Left lung (tissue), 10 donors: ENCODE results near the gene RBM43. TPM values are rescaled to one million over a fixed set of nuclear protein-coding genes. Genes with fewer than 3 reads are reported as not detected.

ENCODE experiments used
- ATAC-seq: fragments of 200-7000 bp; cut with Tn5 transposase; one replicate; pipeline ENCODE4 v1.9.1; 2020; ENCODE audit warnings: moderate library complexity
- DNase-seq, 4 donors: peaks; one replicate each; pipeline ENCODE4 v3.0.0-alpha.2; 2013 to 2020
- H3K27ac ChIP-seq, 2 donors: fragments of 200-600 bp; sonication (generic) in 1 of 2; one replicate each; pipeline versions ENCODE4 v1.5.0 to v1.8.0; 2020 to 2021
- H3K27me3 ChIP-seq, 2 donors: fragments of 200-600 bp; sonication (generic) in 1 of 2; one replicate each; pipeline versions ENCODE4 v1.5.0 to v1.8.0; 2020 to 2021
- H3K36me3 ChIP-seq, 2 donors: fragments of 200-600 bp; sonication (generic) in 1 of 2; one replicate each; pipeline versions ENCODE4 v1.5.0 to v1.8.0; 2020 to 2021
- H3K4me1 ChIP-seq, 2 donors: fragments of 200-600 bp; one replicate each; pipeline ENCODE4 v1.8.0; 2021
- H3K4me3 ChIP-seq, 2 donors: fragments of 200-600 bp; sonication (generic) in 1 of 2; one replicate each; pipeline versions ENCODE4 v1.5.0 to v1.8.0; 2020 to 2021; ENCODE audit warnings: mild to moderate bottlenecking in 1 of 2
- H3K9me3 ChIP-seq, 2 donors: fragments of 200-600 bp; sonication (generic) in 1 of 2; one replicate each; pipeline versions ENCODE4 v1.5.0 to v1.8.0; 2020 to 2021
- intact Hi-C, 2 donors: fragments of 100-400 bp; cut with DNase I; formaldehyde crosslinking; loops; one replicate each; pipeline versions ENCODE4 v1.11.2 to v1.14.2; 2022
- polyA plus RNA-seq, 6 donors: library from polyadenylated mRNA; unstranded; fragments of 120-200 nt; gene quantifications; one replicate each; pipeline ENCODE4 v1.2.1, GENCODE V29; 2013; ENCODE audit not compliant: insufficient read length in 6 of 6
- total RNA-seq, 2 donors: library from RNA; stranded (reverse); fragmentation: NEBNext Ultra II Directional; extraction: Animal tissue kit (Norgen Biotek cat#: 25700); gene quantifications; one replicate each; pipeline ENCODE4 v1.2.1, GENCODE V29; 2021
- TF ChIP-seq, protein P1 (sequence below), 2 donors: fragments of 200-600 bp; sonication (generic) in 1 of 2; IDR thresholded peaks; one replicate each; pipeline versions ENCODE4 v1.5.0 to v1.8.0; 2021; ENCODE audit warnings: antibody characterized with exemption in 2 of 2
- donor health status: DM: no; HTN: yes; CAD: no.
- donor health status: DM: no; HTN: no; CAD: no.

RBM43 gene
- total and polyA plus RNA-seq, 8 donors, result 6.2 to 27.6 (median 21.2) TPM

DNA sequence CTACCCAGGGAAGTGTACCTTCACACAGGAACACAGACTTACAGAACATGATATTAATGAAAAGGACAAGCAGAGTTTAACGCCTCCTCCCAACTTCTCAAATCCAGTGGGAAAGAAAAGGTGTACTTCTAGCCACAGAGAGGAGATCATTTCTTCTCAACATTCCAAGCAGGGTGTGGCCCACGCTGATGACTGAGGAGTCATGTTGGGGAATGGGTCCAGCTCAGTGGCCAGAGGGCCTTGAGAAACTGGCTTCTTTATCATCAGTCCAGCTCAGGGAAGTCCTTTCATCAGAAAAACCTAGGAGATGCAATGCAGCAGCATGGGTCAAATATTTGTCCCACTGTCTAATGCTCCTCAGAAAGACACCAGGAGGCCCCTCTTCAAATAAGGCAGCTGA is 63.0 kb downstream of the RBM43 start:
- H3K36me3 ChIP-seq, result no peaks in the 10 kb centered on the region
- H3K27ac ChIP-seq, result no peak overlapping the region
- no peaks in the 10 kb centered on the region for H3K27me3 ChIP-seq
- no peaks in the 10 kb centered on the region for H3K4me1 ChIP-seq
- intact Hi-C loops, result no loop called here
- ATAC-seq (no peak), DNase-seq (no peak)
- H3K4me3 ChIP-seq, result no peak overlapping the region
- TF ChIP-seq, protein P1, sequence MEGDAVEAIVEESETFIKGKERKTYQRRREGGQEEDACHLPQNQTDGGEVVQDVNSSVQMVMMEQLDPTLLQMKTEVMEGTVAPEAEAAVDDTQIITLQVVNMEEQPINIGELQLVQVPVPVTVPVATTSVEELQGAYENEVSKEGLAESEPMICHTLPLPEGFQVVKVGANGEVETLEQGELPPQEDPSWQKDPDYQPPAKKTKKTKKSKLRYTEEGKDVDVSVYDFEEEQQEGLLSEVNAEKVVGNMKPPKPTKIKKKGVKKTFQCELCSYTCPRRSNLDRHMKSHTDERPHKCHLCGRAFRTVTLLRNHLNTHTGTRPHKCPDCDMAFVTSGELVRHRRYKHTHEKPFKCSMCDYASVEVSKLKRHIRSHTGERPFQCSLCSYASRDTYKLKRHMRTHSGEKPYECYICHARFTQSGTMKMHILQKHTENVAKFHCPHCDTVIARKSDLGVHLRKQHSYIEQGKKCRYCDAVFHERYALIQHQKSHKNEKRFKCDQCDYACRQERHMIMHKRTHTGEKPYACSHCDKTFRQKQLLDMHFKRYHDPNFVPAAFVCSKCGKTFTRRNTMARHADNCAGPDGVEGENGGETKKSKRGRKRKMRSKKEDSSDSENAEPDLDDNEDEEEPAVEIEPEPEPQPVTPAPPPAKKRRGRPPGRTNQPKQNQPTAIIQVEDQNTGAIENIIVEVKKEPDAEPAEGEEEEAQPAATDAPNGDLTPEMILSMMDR (IDR thresholded peaks at IDR 0.05), result no peak
- H3K9me3 ChIP-seq, result no peaks in the 10 kb centered on the region

Other genes with a start within 250 kb of the RBM43 start
- 10 to 100 TPM; 20.8 to 32.1 TPM for gene NMI, start 27.8 kb upstream of the RBM43 start, total RNA-seq
- 10 to 100 TPM; 17.9 to 22.2 (median 20.1) TPM for gene NMI, start 27.8 kb upstream of the RBM43 start, polyA plus RNA-seq
- 10 to 100 TPM in 1 of 2 donors, 1 to 10 TPM in 1; 7.3 to 14.8 TPM for gene TNFAIP6, start 95.7 kb upstream of the RBM43 start, total RNA-seq
- gene TNFAIP6, start 95.7 kb upstream of the RBM43 start, polyA plus RNA-seq, result 1 to 10 TPM; 2.3 to 6.8 (median 3.2) TPM
- 10 to 100 TPM; 29.8 to 43.3 TPM for gene RIF1, start 148.0 kb upstream of the RBM43 start, total RNA-seq
- 10 to 100 TPM; 35.1 to 49.8 (median 46.4) TPM for gene RIF1, start 148.0 kb upstream of the RBM43 start, polyA plus RNA-seq